Measurements from ENCODE around the gene PATJ. TPM values are rescaled to one million over a fixed set of nuclear protein-coding genes. Genes with fewer than 3 reads are reported as not detected.

Gene PATJ
- total RNA-seq, 1 donor from 2014 or later, result 2.0 TPM

- H3K4me3 Mint-ChIP-seq (ENCODE audit: unreplicated experiment), result no peak overlapping the region
- H3K36me3 Mint-ChIP-seq (ENCODE audit: unreplicated experiment), result no peaks in the 10 kb centered on the region
- H3K27ac Mint-ChIP-seq (ENCODE audit: unreplicated experiment), result no peak overlapping the region
- DNase-seq, result no peak
- H3K4me1 Mint-ChIP-seq (ENCODE audit: low read depth, unreplicated experiment), result no peaks in the 10 kb centered on the region
- no peaks in the 10 kb centered on the region for H3K9me3 Mint-ChIP-seq (ENCODE audit: unreplicated experiment)
- H3K27me3 Mint-ChIP-seq (ENCODE audit: unreplicated experiment), result peaks cover 2% of the 10 kb centered on the region
- TF ChIP-seq, protein P1, sequence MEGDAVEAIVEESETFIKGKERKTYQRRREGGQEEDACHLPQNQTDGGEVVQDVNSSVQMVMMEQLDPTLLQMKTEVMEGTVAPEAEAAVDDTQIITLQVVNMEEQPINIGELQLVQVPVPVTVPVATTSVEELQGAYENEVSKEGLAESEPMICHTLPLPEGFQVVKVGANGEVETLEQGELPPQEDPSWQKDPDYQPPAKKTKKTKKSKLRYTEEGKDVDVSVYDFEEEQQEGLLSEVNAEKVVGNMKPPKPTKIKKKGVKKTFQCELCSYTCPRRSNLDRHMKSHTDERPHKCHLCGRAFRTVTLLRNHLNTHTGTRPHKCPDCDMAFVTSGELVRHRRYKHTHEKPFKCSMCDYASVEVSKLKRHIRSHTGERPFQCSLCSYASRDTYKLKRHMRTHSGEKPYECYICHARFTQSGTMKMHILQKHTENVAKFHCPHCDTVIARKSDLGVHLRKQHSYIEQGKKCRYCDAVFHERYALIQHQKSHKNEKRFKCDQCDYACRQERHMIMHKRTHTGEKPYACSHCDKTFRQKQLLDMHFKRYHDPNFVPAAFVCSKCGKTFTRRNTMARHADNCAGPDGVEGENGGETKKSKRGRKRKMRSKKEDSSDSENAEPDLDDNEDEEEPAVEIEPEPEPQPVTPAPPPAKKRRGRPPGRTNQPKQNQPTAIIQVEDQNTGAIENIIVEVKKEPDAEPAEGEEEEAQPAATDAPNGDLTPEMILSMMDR (IDR thresholded peaks at IDR 0.05; ENCODE audit: partially characterized antibody, unreplicated experiment), result no peak
Observed at GRCh38 chr1:62090016-62090415, 347.7 kb downstream of the PATJ start.

GRCh38 chr1:62092110-62092509 is 349.8 kb downstream of the PATJ start:
- Mint-ChIP-seq H3K9me3 (ENCODE audit: unreplicated experiment) (no peaks in the 10 kb centered on the region), H3K27me3 (ENCODE audit: unreplicated experiment) (peaks cover 2% of the 10 kb centered on the region), H3K4me1 (ENCODE audit: low read depth, unreplicated experiment) (no peaks in the 10 kb centered on the region), H3K36me3 (ENCODE audit: unreplicated experiment) (no peaks in the 10 kb centered on the region), H3K27ac (ENCODE audit: unreplicated experiment) (no peak overlapping the region), H3K4me3 (ENCODE audit: unreplicated experiment) (no peak overlapping the region)
- TF ChIP-seq, protein P1 (IDR thresholded peaks at IDR 0.05; ENCODE audit: partially characterized antibody, unreplicated experiment), result no peak
- DNase-seq, result no peak

DNA sequence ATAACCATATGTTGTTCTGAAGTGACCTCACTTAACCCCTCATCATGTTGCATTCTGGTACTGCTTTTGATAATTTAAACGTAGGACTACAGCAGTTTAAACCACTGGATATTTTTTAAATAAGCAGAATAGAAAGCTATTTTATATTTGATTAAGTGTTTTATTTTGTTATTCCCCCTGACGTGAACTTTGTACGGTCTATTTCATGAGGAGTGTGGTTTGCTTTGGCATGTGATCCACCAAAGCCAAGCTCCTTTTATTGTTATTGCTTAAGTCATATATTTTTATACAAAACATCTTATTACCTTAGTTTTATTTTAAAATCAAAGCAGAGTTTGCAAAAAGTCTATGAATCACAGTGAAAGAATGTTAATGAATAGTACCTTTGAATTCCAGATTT is 351.0 kb downstream of the PATJ start:
- no peaks in the 10 kb centered on the region for H3K9me3 Mint-ChIP-seq (ENCODE audit: unreplicated experiment)
- no peak overlapping the region for H3K27ac Mint-ChIP-seq (ENCODE audit: unreplicated experiment)
- no peak overlapping the region for H3K4me3 Mint-ChIP-seq (ENCODE audit: unreplicated experiment)
- no peaks in the 10 kb centered on the region for H3K36me3 Mint-ChIP-seq (ENCODE audit: unreplicated experiment)
- H3K4me1 Mint-ChIP-seq (ENCODE audit: low read depth, unreplicated experiment), result no peaks in the 10 kb centered on the region
- TF ChIP-seq, protein P1 (IDR thresholded peaks at IDR 0.05; ENCODE audit: partially characterized antibody, unreplicated experiment), result no peak
- DNase-seq, result no peak
- H3K27me3 Mint-ChIP-seq (ENCODE audit: unreplicated experiment), result peaks cover 2% of the 10 kb centered on the region

DNA sequence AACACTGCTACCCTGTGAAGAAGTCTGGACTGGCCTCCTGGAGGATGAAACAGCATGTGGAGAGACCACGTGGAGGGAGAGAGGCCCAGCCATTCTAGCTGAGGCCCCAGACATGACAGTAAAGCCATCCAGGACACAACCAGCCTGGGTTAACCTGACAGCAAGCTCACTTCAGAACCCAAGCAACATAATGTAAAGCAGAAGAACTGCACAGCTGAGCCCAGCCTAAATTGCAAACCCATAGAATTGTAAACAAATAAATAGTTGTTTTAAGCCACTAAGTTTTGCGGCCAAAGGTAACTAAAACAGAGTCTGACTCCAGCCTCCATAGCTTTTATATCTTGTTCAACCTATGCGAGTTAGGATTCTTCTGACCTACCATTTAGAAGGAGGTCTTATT is 355.2 kb downstream of the PATJ start:
- TF ChIP-seq, protein P1 (IDR thresholded peaks at IDR 0.05; ENCODE audit: partially characterized antibody, unreplicated experiment), result no peak
- no peaks in the 10 kb centered on the region for H3K27me3 Mint-ChIP-seq (ENCODE audit: unreplicated experiment)
- no peaks in the 10 kb centered on the region for H3K36me3 Mint-ChIP-seq (ENCODE audit: unreplicated experiment)
- H3K4me1 Mint-ChIP-seq (ENCODE audit: low read depth, unreplicated experiment), result no peaks in the 10 kb centered on the region
- no peak overlapping the region for H3K4me3 Mint-ChIP-seq (ENCODE audit: unreplicated experiment)
- DNase-seq, result no peak
- no peaks in the 10 kb centered on the region for H3K9me3 Mint-ChIP-seq (ENCODE audit: unreplicated experiment)
- no peak overlapping the region for H3K27ac Mint-ChIP-seq (ENCODE audit: unreplicated experiment)

DNA sequence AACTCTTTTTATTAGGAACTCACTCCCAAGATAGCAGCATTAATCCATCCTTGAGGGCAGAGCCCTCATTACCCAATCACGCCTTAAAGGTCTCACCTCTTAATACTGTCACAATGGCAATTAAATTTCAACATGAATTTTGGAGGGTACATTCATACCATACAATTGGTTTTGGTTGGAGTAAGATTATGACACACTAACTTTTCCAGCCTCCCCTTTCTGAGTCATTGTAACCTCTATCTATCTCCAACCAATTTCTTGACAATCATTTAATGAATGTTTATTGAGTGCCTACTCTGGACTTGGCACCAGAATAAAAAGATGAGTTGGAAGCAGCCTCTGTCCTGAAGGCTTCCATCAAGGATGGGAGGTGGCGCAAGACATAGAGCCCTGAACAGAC is 358.2 kb downstream of the PATJ start:
- no peaks in the 10 kb centered on the region for H3K4me1 Mint-ChIP-seq (ENCODE audit: low read depth, unreplicated experiment)
- TF ChIP-seq, protein P1 (IDR thresholded peaks at IDR 0.05; ENCODE audit: partially characterized antibody, unreplicated experiment), result no peak
- no peaks in the 10 kb centered on the region for H3K36me3 Mint-ChIP-seq (ENCODE audit: unreplicated experiment)

More for the DNA sequence above, 358.2 kb downstream of the PATJ start:
- Mint-ChIP-seq H3K27me3 (ENCODE audit: unreplicated experiment) (peaks cover 2% of the 10 kb centered on the region), H3K27ac (ENCODE audit: unreplicated experiment) (no peak overlapping the region), H3K9me3 (ENCODE audit: unreplicated experiment) (no peaks in the 10 kb centered on the region), H3K4me3 (ENCODE audit: unreplicated experiment) (no peak overlapping the region)
- DNase-seq, result no peak
